Measurements from ENCODE around the gene PLPP4.

DNA sequence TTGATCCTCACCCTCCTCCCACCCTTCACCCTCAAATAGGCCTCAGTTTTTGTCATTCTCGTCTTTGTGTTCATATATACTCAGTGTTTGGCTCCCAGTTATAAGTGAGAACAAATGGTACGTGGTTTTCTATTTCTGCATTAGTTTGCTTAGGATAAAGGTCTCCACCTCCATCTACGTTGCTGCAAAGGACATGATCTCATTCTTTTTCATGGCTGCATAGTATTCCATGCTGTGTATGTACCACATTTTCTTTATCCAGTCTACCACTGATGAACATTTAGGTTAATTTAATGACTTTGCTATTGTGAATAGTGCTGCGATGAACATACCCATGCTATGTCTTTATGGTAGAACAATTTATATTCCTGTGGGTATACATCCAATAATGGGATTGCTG, 91.2 kb downstream of the PLPP4 start:
- TF ChIP-seq POLR2A (IDR thresholded peaks at IDR 0.05; ENCODE audit: low read depth, low read length) (no peak), TAF1 (IDR thresholded peaks at IDR 0.05; ENCODE audit: low read depth, low read length) (no peak), POLR2AphosphoS5 (IDR thresholded peaks at IDR 0.05; ENCODE audit: low read depth, low read length) (no peak), PAX5 (IDR thresholded peaks at IDR 0.05; ENCODE audit: insufficient read depth, low read length, severe bottlenecking) (no peak)
